NCI-H2081 treated with DMSO at 0.1 percent for 48 hours (cell line): ENCODE results near the gene CTIF.

Experiments used
- DNase-seq: peaks from one replicate; lab custom pipeline; 2025; lab: John Stamatoyannopoulos, UW

Gene CTIF

DNA sequence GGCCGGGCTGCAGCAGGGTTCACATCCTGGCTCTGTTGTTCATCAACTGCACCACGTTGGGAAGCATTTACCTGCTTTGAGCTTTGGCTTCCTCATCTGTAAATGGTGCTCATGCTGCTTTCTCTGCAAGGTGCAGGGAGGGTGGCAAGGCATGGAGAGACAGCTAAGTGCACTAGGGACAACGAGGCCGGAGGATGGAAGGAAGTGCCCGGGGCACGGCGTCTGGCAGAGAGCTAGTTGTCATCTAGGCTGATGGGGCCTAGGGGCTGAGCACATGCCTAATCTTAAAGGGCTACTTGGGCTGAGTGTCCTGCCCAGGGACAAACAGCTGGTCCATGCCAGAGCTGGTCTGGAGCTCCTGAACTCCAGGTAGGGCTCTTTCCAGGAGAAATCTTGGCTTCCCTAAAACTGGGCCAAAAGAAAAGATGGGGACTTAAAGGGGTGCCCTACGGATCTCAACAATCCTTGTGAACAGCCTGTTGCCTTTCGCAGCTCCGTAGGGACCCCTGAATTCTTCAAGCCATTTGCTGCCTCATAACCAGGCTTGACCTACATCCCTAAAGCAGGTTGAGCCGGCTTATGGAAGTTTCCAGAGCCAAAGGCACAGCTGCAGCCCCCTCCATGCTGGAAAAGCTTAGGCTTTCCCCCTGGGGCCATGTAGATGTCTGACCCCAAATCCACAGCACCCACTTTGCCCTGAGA lies 281.1 kb downstream of the CTIF start:
- DNase-seq = no peak

DNA sequence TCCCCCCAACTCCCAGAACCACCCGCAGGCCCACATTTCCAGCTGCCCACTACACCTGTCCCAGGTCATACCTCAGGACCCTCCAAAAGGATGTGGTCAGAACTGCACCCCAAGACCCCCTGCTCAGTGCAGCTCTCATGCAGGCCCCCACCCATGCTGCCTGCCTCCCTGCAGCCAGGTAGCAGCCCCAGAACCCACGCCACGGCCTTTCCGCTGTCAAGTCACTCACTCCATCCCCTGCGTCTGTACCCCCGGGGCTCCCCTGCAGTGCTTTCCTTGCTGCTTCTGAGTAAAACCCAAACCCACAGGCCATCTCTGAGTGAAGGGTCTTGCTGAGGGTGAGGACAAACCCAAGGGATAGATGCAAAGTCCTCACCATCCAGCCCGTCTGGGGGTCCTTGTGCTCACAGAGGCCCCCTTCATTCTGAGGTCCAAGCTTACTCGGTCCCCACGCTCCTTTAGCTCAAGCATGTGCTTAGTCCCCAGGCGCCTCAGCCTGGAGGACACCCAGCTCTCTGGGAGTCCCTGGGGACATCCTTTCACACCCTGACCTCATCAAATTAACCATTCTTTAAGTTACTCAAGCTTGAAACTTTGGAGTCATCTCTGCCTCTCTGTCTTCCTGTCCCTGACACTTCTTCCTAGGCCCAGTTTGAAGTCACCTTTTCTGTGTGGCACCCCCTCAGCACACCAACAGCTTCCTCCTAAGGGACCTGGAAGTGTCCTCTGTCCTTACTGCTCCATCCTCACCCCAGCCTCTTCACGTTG lies 281.8 kb downstream of the CTIF start:
- DNase-seq = no peak

DNA sequence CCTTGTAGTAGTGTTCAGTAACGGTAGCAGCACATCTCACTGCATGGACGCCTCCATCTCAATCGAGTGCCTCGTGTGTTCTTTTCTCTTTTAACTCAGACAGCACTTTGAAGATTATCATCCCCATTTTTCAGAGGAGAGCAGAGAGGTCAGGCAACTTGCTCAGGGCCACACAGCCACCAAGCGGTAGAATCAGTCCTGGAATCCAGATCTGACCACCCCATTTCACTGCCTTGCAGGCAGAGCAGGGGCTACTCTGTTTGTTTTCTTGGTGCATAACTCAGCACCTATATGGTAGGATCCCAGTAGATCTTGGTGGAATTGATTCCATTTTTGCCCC lies 282.4 kb downstream of the CTIF start:
- no peak for DNase-seq

DNA sequence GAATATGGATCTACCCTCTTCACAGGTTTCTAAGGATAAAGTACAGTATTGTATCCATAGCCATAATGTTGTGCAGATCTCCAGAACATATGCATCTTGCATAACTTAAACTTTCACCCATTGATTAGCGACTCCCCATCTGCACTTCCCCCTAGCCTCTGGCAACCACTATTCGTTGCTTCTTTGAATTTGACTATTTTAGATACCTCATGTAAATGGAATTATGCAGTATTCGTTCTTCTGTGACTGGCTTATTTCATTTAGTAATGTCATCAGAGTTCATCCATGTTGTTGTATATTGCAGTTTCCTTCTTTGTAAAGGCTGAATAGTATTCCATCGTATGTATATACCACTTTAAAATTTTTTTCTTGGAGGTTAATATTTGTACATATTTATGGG lies 283.0 kb downstream of the CTIF start:
- DNase-seq = no peak

DNA sequence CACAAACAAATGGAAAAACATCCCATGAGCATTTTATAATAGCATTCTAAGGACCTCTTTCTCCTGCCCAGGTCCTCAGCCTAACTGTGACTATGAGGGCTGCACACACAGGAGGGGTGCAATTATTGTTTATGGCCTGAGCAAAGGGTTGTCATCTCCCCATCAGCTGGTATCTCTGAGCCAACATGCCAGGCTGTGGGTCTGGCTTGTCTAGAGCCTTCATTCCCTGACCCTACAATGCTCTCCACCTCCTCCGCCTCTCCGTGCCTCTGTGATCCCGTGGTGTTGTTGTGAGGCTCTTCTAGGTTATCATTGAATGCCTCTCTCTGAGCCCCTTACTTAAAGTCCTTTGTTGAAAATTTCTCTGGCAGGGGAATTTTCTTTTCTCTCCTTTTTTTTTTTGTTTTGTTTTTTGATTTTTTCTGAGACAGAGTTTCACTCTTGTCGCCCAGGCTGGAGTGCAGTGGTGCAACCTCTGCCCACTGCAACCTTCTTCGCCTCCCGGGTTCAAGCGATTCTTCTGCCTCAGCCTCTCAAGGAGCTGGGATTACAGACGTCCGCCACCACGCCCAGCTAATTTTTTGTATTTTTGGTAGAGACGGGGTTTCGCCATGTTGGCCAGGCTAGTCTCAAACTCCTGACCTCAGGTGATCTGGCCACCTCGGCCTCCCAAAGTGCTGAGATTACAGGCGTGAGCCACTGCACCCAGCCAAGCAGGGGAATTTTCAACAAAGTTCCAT lies 285.6 kb downstream of the CTIF start:
- no peak for DNase-seq

DNA sequence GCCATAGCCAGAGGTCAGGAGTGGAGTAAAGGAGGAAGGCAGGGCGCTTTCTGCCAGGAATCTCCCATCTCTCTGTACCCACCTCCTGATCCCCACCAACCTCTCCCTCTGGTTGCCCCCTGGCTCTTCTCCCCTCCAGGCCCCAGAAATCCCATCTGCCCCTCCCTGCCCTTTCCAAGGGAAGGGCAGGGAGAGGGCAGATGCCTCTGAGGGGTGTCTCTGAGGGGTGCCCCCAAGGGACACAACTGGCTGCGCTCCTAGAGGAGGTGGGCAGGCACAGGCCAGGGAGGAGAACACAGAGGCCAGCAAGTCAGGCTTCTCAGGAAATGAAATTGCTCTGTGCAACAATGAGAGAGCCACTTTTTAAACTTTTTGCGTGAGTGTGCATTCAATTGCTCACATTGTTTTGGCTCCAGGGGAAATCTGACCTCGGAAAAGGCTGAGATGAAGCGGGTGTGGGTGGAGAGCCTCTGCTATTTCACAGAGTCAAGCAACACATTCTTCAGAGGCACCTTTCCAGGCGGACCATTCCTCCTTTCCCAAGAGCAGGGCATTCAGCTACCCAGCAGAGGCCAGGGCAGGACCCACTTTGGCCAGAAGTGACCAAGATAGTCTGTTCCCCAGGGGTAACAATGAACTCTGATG lies 286.4 kb downstream of the CTIF start:
- no peak for DNase-seq

DNA sequence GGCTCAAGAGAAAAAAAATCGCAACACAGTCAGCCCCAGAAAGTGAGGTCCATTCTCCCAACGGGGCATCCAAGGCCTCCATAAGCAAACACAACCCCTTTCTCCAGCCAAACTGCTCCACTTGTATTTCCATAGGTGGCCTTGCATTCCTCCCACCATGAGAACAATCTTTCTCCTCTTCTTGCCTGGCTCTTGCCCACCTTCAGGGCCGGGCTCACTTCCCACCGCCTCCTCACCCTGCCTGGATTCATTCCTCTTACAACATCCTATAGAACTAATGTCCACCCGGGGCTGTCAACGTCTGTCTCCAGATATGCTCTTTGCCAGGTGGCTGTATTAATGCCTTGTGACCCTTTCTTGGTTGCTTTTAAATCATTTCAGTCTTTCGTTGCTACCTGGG lies 287.4 kb downstream of the CTIF start:
- DNase-seq = no peak

DNA sequence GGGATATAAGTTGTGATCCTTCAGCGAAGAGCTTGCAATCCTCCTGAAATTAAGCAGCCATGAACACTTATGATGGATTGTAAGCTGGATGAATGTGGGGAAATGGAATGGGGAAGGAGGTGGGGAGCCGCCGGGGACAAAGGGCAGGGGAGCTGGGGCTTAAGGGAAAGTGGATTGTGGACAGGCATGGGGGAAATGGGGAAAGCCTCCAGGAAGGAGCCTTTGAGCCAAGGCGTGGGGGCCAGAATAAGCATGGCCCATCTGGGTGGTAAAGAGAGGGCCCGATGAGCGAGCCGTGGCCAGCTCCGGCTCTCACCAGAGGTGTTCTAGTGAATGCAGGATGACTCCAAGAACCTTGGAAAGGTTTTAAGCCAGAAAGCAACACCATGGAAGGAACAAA lies 288.0 kb downstream of the CTIF start:
- DNase-seq = no peak

DNA sequence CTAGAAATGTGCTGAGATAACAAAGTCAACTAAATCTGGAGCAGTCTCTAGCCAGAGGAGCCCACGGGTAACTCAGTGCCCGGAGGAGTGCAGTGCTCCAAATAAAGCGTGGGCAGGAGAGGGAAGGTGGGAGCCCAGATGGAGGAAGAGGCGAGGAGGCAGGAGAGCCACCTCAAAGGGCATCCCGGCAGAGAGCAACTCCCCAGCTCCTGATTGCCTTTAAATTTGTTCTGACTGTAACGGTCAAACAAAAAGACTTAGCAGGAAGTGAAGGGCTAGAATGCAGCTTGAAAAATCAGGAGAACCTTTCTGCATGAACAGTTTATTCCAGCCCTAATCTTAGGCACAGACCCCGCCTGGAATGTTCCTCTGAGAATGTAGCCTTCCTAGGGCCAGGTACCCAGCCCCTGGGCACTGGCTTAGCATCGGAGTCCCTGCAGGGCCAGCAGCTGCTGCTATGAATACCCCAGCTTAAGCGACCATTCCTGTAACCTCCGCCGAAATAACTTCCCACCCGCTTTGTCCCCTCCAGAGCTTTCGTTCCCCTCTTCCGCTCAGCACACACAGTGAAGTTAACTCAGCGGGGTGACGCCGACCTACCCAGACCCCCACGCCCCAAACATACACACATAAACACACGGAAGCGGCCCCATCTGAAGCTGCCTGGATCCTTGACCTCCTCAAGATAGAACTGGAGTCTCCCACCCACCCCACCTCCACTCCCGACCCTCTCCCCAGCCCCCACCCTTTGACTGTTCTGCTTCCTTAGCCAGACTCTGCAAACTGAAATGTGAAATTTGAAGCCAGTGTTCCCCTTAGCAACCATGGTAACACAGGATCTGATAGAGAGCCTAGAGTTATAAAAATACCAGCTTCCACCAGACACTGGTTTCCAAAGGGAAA lies 288.7 kb downstream of the CTIF start:
- DNase-seq = no peak

DNA sequence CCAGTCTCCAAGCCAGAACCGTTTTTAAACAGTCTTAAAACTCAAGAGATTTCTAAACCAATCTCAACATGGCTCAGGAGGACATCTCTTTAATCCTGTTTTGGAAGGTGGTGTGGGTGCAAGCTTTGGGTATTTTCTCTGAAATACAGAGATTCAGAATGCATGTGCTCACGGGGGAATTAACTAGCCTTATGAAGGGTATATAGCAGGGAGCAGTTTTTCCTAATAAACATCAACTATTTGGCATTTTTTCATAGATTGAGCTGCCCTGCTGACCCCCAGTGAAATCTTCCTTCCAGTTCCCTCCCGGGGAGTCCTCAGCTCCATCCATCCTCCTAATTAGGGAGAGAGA lies 289.3 kb downstream of the CTIF start:
- DNase-seq = no peak

DNA sequence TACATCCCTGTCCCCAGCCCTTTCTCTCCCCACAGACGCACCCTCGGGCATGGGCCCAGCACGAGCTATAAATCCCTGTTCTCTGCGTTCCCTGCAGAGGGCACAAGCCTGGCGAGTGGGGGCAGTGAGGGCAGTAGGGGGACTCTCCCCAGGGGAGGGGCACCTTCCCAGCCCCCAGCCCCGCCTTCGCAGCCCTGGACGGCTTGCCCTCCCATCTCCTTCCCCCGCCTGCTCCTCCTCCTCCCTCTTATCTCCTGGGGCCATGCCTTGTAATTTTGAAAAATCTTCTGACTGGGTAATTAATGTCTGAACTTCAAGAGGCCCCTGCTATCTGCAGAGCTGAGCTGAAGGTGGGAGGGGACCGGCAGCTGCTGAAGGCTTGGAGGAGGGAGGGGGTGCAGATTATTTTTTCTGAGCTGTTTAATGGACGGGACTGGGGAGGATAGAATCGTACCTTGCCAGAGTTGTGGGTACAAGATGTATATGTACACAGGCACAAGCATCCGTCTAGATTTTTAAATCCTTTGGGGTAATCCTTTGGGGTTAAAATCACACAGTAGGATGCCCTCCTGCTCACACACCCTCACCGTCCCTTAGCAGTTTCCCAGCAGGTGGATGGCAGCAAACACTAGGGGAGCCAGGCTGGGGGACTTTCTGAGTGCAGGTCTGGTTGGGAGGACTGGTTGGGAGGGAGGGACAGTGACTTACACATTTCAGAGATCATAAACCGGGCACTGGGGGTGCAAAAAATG lies 290.0 kb downstream of the CTIF start:
- no peak for DNase-seq

DNA sequence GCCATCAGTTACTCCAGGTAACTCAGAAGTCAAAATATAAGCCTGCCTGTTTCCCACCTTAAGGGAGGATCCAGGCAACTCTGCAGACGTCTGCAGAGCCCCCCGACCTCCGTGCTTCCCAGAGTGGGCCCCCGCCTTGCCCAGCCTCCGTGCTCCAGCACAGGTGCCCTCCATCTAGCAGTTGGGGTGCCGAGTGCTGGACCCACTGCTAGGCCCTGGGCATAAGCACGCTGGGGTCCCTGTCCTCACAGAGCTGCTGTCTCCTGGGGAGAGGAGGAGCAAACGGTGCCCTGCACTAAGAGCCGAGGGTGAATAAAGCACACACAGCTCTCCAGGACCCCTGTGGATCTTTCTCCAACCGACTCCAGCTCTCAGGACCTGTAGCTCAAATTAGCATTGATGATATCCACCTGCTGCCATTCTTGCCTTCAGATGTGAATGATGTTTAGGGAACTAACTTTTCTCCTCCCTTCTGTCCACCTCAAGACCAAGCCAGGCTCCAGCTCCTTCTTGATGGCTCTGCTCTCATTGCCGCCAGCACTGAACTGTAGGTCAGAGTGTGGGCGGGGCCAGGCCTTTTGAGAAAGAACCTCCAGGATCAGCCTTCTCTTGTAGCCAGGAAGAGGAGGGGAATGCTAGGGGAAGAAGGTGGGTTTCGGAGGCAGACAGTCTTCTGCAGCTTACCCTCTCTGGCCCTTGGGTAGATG lies 290.8 kb downstream of the CTIF start:
- DNase-seq = no peak

DNA sequence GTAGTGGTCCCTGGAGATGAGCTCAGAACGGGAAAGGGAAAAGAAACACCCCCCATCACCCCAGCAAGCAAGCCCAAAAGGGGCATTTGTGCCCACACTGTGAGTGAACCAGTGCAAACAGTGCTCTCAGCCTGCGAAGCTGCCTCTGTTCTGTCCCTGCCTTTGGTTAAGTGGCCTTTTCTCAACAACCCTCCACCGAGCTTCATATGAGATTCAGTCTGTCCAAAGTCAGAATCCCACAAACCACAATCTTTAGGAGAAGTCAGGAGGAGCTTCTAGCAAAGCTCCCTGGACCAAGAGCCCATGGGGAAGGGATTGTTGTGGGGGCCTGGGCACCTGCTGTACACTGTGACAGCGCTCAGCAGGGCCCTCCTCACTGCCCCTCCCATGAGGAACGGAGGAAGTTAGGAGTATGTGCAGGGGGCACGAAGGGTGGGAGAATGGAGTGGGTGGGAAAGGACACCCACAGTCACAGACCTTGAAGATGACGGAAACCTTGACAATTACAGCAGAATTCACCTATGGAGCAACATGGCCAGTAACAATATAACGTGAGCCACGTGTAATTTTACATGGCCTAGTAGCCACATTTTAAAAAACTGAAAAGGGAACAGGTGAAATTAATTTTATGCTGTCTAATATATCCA lies 292.4 kb downstream of the CTIF start:
- DNase-seq = no peak

DNA sequence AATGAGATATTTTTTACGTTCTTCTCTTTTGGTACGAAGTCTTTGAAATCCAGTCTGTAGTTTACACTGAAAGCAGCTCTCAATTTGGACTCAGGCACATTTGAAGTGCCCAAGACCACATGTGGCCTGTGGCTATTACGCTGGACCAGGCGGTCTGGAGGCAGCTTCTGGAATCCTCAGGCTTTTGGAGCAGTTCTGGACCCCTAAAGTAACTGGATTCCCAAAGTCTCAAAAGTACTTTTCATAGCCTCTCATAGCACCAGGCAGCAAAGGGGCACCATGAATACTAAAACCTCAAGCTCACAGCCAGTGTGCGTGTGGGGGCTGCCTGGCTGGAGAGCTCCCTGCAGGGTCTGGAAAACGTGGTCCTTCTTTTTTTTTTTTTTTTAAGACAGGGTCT lies 293.0 kb downstream of the CTIF start:
- no peak for DNase-seq

DNA sequence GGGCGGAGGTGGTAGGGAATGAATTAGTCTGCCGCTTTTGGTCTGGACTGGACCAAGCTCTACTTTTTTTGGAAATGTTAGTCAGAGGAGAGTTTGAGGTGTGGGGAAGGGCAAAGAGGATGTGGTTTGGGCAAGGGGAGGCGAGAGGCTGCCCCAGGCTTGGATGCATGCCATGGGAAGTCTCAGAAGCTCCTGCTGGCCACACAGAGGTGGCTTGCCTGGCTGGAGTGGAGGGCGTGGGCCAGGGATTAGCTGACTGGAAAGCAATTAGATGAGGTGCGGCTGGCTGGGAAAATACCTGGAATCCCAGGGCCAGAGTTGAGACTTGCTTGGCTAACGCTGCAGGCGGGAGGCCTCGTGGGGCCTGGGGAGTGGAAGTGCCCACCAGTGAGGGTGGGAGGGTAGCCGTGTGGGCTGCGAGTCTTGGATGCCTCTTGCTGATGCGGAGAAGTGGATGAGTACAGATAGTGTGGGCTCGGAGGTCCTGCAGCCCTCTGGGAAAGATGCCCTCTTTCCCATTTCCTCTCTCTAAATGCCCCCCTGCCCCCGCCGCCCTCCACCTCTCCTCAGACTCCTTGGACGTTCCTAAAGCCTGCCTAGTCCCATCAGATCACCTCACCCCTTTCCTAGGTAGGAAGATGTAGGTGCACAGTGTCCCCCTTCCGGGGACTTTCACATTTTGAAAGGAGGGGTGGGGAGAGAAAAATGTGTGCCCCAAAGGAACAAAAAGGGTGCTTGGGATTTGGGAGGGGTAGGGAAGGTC lies 294.3 kb downstream of the CTIF start:
- no peak for DNase-seq

DNA sequence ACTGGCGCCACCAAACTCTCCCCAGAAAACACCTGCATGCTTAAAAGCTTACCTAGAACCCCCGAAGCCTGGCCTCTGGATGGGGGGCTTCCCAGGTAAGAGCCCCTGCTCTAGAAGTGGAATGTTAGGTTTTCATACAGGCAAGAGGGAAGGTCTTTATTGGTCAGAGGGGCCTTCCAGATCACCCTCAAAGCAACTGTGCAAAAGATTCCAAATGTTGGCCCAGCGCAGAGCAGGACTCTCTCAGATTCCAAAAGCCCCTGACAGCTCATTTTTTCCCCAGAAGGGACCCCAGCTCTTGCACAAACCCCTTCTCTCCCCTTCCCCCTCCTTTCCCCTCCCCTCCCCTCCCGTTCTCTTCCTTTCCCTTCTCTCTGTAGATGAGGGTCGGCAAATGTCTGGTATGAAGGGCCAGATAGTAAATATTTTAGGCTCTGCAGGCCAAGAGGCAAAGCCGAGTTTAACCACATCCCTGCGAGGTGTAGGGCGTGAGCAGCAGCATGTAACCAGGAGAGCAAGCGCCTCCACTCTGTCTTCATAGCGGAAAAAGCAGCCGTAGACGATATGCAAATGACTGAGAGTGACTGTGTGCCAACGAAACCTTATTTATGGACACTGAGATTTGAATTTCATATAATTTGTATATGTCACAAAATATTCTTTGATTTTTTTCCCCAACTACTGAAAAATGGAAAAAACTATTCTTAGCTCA lies 295.0 kb downstream of the CTIF start:
- DNase-seq = no peak

DNA sequence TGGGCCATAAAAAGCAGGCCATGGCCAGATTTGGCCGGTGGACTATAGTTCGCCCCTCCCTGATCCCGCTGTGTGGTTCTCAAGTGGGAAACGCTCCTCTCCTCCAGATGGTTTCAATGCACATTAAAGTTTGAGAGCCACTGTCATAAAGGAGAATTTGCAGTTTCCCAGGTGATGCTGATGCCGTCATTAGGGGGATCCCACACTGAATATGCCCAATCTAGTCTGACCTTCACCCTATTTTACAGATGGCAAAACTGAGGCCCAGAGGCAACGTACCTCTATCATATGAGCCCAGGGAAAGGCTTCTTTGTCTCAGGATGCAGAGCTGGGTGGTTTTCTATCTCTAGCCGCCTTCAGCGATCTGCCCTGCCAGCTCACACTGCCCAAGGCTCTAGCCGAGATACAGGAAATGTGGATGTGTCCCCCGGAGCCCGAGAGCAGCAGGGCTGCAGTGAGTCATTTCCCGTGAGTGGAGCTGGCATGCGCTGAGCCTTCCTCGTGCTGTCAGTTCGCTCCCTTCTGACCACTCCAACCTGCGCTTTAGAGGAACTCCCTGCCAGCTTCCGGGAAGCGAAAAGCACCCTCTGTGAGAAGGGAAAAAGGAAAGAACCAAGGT lies 295.7 kb downstream of the CTIF start:
- no peak for DNase-seq

DNA sequence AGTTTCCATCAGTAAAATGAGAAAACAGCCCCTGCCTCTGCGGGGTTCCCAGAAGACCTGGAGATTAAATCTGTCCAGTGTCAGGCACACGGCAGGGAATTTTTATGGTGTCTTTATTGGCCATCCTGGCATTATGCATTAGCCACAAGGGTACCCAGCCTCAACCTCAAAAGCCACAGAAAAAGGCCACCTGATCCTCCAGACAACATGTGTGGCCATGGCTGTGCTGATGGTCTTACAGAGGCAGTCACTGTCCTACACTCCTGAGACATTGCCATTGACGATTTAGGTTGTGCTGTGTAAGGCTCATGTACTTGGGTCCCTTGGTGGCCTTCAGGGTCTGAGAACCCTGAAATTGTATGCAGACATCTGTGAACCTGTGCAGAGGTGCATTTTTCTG lies 296.3 kb downstream of the CTIF start:
- no peak for DNase-seq
